RWPE2 (cell line): ENCODE data around the gene DTYMK.

Source experiments
- ATAC-seq: fragments of 200-7000 bp; cut with Tn5 transposase; 3 replicates; pipeline ENCODE4 v1.9.1; 2021; ENCODE audit warnings: low read depth
- DNase-seq: peaks from one replicate; pipeline ENCODE4 v3.0.0-alpha.2; 2020; ENCODE audit warnings: low spot score
- H3K27ac ChIP-seq: fragments of 450-650 bp; 2 replicates; pipeline ENCODE4 v1.5.1; 2017; ENCODE audit warnings: mild to moderate bottlenecking; ENCODE audit not compliant: poor library complexity, severe bottlenecking
- H3K27me3 ChIP-seq: fragments of 250-450 bp; sonication (Bioruptor Pico); 2 replicates; pipeline ENCODE4 v1.5.1; 2021; ENCODE audit warnings: mild to moderate bottlenecking, moderate library complexity; ENCODE audit not compliant: insufficient read depth, poor library complexity, severe bottlenecking
- H3K36me3 ChIP-seq: fragments of 250-450 bp; sonication (Bioruptor Pico); 2 replicates; pipeline ENCODE4 v1.5.1; 2020; ENCODE audit warnings: low read depth, mild to moderate bottlenecking, moderate library complexity
- H3K4me1 ChIP-seq: fragments of 250-450 bp; sonication (Bioruptor Pico); 2 replicates; pipeline ENCODE4 v1.5.1; 2021; ENCODE audit warnings: mild to moderate bottlenecking, moderate library complexity; ENCODE audit not compliant: insufficient read depth, poor library complexity, severe bottlenecking
- H3K4me3 ChIP-seq: fragments of 250-450 bp; sonication (Bioruptor Pico); 2 replicates; pipeline ENCODE4 v1.5.1; 2021; ENCODE audit warnings: mild to moderate bottlenecking, moderate library complexity; ENCODE audit not compliant: severe bottlenecking
- H3K9me3 ChIP-seq: fragments of 250-450 bp; sonication (Bioruptor Pico); 2 replicates; pipeline ENCODE4 v1.5.1; 2021; ENCODE audit warnings: mild to moderate bottlenecking, moderate library complexity; ENCODE audit not compliant: severe bottlenecking
- CTCF ChIP-seq: fragments of 450-650 bp; IDR thresholded peaks from one replicate; pipeline ENCODE4 v1.5.1; 2017; ENCODE audit warnings: mild to moderate bottlenecking, moderate library complexity; ENCODE audit not compliant: poor library complexity, severe bottlenecking

The DTYMK gene

GRCh38 chr2:241653210-241653750, 33.3 kb downstream of the DTYMK start:
- TF ChIP-seq CTCF: no peak
- Histone ChIP-seq H3K27me3 (no peaks in the 10 kb centered on the region), H3K27ac (no peak overlapping the region), H3K4me1 (no peaks in the 10 kb centered on the region), H3K36me3 (peaks cover 48% of the 10 kb centered on the region), H3K9me3 (no peaks in the 10 kb centered on the region), H3K4me3 (no peak overlapping the region)
- DNase-seq (no peak), ATAC-seq (no peak)

DNA sequence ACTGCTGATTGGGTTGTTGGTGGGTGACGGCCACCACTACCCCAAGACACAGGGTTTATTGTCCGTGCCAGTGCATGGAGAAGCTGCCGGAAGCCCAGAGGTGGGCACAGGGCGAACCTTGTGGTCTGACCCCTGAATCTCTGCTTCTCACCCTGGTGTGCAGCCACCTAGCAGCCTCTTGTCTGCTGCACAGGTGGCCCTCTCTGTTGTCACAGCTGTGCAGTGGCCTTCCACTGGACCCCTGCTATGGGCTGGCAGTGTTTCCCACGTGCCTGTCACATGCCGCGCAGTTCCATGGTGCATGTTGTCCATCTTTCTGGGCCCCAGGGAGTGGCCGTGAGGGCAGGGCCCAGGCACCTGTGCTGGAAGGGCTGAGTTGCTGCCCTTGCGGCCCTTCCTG, 33.9 kb downstream of the DTYMK start:
- no peak for TF ChIP-seq CTCF
- Histone ChIP-seq H3K27ac (no peak overlapping the region), H3K36me3 (peaks cover 48% of the 10 kb centered on the region), H3K27me3 (no peaks in the 10 kb centered on the region), H3K4me3 (no peak overlapping the region), H3K4me1 (no peaks in the 10 kb centered on the region), H3K9me3 (no peaks in the 10 kb centered on the region)
- no peak for DNase-seq
- no peak for ATAC-seq

DNA sequence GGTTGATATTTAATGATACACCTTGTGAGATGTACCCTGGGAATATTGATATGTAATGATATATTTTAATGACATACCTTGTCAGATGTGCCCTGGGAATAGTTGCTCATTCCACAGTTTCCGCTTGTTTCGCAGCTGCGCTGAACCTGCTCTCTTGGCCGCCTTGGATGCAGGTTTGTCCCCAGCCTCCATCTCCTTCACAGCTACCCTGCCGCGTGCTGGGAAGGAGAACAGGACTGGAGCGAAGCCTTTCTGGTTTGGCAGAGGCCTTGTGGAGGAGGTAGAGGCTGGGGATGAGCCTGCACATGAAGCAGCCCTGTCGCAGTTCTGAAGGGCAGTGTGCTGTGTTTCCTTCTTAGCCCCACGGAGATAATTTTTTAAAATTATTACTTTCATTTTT, 34.5 kb downstream of the DTYMK start:
- Histone ChIP-seq H3K9me3 (no peaks in the 10 kb centered on the region), H3K27me3 (no peaks in the 10 kb centered on the region), H3K36me3 (peaks cover 48% of the 10 kb centered on the region), H3K27ac (no peak overlapping the region), H3K4me1 (no peaks in the 10 kb centered on the region), H3K4me3 (no peak overlapping the region)
- no peak for DNase-seq
- no peak for TF ChIP-seq CTCF
- no peak for ATAC-seq

DNA sequence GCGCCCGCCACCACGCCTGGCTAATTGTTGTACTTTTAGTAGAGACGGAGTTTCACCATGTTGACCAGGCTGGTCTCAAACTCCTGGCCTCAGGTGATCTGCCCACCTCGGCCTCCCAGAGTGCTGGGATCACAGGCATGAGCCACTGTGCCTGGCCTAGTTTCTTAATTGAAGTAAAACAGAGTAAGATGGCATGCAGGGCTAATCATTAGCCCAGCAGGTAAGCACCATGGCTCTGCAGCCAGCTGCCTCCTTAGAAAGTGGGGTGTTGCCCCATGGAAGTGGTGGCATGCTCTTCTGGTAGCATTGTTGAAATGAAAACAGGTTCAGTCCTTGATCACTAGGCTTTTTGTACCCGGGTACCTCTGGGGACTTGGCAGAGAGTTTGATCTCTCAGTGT, 36.7 kb downstream of the DTYMK start:
- DNase-seq: no peak

DNA sequence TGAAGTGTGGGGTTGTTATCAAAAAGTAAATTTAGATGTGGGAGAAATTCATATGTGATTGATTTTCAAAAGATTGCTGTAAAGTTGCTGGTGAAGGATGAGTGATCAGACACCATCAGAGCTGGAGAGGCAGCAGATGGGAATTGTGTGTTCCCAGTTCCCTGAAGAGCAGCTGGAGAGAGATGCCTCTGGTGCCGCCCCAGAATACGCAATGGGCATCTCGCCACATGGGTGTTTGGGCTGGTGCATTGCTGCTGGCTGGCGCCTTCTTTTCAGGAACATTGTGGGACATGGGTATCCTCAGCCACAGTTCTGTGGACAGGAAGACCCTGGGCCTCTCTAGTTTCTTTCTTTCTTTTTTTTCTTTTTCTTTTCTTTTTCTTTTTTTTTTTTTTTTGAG, 37.2 kb downstream of the DTYMK start:
- H3K4me3 ChIP-seq: no peak overlapping the region
- no peak for DNase-seq
- TF ChIP-seq CTCF: no peak
- no peaks in the 10 kb centered on the region for H3K9me3 ChIP-seq
- H3K36me3 ChIP-seq: peaks cover 28% of the 10 kb centered on the region
- no peaks in the 10 kb centered on the region for H3K27me3 ChIP-seq
- no peak for ATAC-seq
- H3K4me1 ChIP-seq: no peaks in the 10 kb centered on the region
- H3K27ac ChIP-seq: no peak overlapping the region

More for the DNA sequence above, 36.7 kb downstream of the DTYMK start:
- Histone ChIP-seq H3K4me3 (no peak overlapping the region), H3K4me1 (no peaks in the 10 kb centered on the region), H3K27me3 (no peaks in the 10 kb centered on the region), H3K36me3 (peaks cover 34% of the 10 kb centered on the region), H3K27ac (no peak overlapping the region), H3K9me3 (no peaks in the 10 kb centered on the region)
- no peak for ATAC-seq
- no peak for TF ChIP-seq CTCF
